ENCODE measurements around the gene GRM2.
"Not testable (repeated sequence)": the region's sequence is repeated elsewhere in the genome, so short reads cannot be mapped to it uniquely, and the experiment has no call there.

GRM2 gene

DNA sequence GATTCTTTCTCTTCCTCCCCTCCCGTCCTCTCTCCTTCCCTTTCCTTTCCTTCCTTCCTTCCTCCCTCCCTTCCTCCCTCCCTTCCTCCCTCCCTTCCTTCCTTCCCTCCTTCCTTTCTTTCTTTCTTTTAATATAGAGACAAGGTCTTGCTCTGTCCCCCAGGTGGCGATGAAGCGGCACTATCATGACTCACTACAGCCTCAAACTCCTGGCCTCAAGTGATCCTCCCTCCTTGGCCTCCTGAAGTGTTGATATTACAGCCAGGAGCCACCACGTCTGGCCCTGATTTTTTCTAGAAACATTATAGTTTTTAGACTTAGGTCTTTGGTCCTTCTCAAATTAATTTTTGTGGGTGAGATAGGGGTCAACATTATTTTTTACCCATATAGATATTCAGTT lies 15.5 kb downstream of the GRM2 start:
- DNase-seq (ENCODE audit: low read depth): no peak

DNA sequence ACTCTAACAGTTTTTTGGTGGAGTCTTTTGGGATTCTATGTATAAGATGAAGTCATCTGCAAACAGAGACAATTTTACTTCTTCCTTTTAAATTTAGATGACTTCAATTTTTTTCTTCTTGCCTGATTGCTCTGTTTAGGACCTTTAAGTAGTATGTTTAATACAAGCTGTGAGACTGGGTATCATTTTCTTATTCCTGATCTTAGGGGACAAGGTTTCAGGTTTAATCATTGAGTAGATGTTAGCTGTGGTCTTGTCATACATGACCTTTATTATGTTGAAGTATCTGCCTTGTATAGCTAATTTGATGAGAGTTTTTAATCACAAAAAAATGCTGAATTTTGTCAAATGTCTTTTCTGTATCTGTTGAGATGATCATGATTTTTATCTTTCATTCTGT lies 20.6 kb downstream of the GRM2 start:
- DNase-seq (ENCODE audit: low read depth): no peak

GRCh38 chr3:51729042-51729633 lies 22.3 kb downstream of the GRM2 start:
- DNase-seq (ENCODE audit: low read depth): no peak

GRCh38 chr3:51733859-51734571 lies 27.1 kb downstream of the GRM2 start:
- no peak for DNase-seq (ENCODE audit: low read depth)

GRCh38 chr3:51734572-51734907 lies 27.7 kb downstream of the GRM2 start:
- DNase-seq (ENCODE audit: low read depth): no peak

DNA sequence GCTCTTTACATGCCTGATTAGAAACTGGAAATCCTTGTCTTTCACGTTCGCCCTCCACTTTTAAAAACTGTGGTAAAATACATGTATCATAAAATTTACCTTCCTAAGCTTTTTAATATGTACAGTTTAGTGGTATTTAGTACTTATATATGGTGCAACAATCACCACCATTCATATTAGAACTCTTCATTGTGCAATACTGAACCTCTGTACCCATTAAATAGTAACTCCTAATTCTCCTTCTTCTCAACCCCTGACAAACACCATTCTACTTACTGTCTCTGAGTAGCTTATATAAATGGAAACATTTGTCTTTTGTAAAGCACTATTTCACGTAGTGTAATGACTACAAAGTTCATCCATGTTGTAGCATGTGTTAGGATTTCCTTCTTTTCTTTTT lies 28.2 kb downstream of the GRM2 start:
- DNase-seq (ENCODE audit: low read depth): no peak

GRCh38 chr3:51735950-51736349 lies 29.1 kb downstream of the GRM2 start:
- DNase-seq (ENCODE audit: low read depth): no peak

DNA sequence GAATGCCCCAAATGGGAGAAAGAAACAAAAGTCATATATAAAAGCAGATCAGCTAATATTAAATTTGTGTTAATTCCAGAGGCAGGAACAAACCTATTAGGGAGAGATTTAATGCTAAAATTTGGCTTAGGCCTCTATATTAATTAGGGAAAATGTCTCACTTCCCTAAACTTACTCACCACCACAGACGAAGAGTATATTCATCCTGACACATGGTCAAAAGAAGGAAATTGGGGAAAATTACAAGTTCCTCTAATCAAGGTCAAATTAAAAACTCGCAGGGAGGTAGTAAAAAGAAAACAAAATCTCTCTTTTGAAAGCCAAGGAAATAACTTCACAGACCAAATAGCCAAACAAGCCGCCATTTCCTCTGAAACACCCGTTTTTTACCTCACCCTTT lies 32.2 kb downstream of the GRM2 start:
- DNase-seq (ENCODE audit: low read depth): no peak

- not testable (repeated sequence) for DNase-seq (ENCODE audit: low read depth)
Measured at GRCh38 chr3:51742320-51742719, 35.5 kb downstream of the GRM2 start.

DNA sequence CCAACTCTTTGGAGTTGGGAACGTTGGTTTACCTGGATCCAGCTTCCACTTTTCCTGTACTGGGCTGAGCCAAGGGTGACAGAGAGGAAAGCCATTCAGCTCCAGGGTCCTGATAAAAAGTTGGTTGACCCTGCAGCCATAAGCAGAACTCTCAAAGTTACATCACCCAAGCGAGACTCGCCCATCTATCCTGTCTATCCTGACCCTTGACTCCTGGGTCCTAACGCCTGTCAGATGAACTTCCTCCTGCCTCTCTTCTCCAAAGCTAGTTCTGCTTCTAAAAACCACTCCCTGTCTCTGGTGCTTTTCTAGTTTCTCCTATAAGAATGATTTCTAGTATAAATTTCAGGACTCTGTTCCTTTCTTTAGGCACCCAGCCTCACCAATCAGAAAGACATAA lies 36.1 kb downstream of the GRM2 start:
- not testable (repeated sequence) for DNase-seq (ENCODE audit: low read depth)

GRCh38 chr3:51747840-51748239 lies 41.0 kb downstream of the GRM2 start:
- DNase-seq (ENCODE audit: low read depth): no peak

DNA sequence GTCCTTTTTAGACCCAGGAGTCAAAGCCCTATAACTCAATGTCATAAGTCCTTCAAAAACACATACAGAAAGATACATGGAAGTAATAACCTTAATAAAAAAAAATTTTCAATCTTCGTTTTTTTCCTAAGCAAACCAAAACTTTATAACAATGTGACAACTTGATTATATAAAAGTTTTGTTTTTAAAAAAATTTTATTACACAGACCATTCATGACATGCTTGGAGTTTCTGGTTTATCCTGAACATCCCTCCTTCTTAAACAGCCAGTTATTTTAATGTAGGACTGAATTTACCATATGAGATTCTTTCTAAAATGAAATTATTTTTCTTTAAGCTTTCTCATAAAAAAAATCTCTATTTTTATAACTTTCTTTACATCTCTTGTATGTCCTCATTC lies 41.5 kb downstream of the GRM2 start:
- DNase-seq (ENCODE audit: low read depth): no peak

- DNase-seq (ENCODE audit: low read depth): no peak
Measured at GRCh38 chr3:51750878-51751277, 44.0 kb downstream of the GRM2 start.

- no peak for DNase-seq (ENCODE audit: low read depth)
Measured at GRCh38 chr3:51751287-51751686, 44.4 kb downstream of the GRM2 start.

DNA sequence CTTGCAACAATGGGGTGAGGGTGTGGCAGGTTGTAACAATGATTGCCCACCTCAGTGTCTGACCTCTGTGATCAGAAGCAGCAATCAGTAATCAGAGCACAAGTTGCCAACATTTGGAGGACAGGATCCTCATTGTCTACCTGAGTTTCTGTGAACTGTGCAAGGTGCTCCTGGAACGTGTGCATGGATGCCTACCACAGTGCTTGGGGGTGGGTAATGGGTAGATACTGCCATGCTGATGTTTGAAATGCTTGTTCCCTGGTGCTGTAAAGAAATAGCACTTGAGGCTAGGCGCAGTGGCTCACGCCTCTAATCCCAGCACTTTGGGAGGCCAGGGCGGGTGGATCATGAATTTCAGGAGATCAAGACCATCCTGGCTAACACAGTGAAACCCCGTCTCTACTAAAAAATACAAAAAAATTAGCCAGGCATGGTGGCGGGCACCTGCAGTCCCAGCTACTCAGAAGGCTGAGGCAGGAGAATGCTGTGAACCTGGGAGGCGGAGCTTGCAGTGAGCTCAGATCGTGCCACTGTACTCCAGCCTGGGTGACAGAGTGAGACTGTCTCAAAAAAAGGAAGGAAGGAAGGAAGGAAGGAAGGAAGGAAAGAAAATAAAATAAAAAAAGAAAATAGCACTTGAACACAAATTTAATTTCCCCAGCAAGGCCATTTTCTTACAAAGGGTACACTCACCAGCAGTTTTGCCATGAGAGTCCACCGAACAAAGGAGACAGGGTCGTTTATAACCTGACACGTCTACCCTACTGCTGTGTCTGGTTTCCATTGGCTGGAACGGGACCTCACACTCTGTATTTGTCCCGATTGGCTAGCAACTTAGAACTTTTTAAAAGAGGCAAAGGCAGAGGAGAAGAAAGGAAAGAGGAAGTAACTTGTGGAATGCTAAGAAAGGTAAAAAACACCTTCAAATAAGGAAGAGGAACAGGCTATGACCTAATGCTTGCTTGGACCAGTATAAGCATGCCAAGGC lies 47.2 kb downstream of the GRM2 start:
- DNase-seq (ENCODE audit: low read depth): not testable (repeated sequence)

DNA sequence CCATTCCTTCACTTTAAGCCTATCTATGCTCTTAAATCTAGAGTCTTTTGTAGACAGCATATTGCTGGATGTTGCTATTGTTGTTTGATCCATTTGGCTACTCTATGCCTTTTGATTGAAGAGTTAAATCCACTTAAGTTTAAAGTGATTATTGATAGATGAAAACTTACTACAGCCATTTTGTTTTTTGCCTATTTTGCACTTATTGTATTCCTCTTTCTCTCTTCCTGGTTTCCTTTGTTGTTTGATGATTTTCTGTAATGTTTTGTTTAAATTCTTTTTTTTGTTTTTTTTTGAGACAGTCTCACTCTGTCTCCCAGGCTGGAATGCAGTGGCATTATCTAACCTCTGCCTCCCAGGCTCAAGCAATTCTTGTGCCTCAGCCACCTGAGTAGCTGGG lies 52.3 kb downstream of the GRM2 start:
- no peak for DNase-seq (ENCODE audit: low read depth)

Data from iris pigment epithelial cell (primary cell).